IPS-NIHi11 (cell line): ENCODE data around the gene APOBEC3G.

Experiments
- DNase-seq: peaks from one replicate; pipeline ENCODE4 v3.0.0; 2012; ENCODE audit warnings: mixed read lengths, low spot score

Gene APOBEC3G

GRCh38 chr22:39123751-39124581, 46.9 kb downstream of the APOBEC3G start:
- peak; percentile 63 for DNase-seq

- DNase-seq: peak; percentile 1
These were observed 48.5 kb downstream of the APOBEC3G start for GRCh38 chr22:39125622-39126021.

DNA sequence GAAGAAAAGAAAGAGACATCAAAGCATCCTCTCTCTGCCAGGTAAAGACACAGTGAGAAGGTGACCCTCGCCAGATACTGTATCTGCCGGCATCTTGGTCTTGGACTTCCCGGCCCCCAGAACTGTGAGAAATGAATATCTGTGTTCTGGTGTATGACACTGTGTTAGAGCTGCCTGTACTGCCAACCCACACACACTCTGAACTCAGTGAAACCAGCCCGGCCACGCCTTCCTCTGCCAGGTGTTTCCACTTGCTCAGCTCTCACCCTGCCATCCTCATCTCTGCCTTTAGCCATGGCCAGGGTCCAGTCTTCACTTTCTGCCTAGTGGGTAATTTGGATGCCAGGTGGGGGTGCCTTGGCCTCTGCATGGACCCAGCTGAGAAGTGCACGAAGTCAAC, 51.4 kb downstream of the APOBEC3G start:
- peak; percentile 1 for DNase-seq

DNA sequence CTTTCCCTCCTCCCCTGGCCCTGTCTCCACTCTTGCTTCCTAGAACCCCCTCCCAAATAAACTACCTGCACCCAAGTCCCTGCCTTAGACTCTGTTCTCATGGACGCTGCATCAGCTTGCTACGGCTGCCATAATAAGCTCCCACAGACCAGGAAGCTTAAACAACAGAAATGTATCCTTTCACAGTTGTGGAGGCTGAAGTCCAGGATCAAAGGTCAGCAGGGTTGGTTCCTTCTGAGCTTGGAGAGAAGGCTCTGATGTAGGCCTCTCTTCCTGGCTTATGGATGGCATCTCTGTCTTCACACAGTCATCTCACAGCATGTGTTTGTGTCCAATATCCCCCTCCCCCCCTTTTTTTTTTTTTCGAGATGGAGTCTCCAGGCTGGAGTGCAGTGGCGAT, 52.0 kb downstream of the APOBEC3G start:
- peak; percentile 1 for DNase-seq

- no peak for DNase-seq
These were observed 52.7 kb downstream of the APOBEC3G start for GRCh38 chr22:39129746-39130145.

- DNase-seq: peak; percentile 7
These were observed 53.2 kb downstream of the APOBEC3G start for GRCh38 chr22:39130152-39130704.

DNA sequence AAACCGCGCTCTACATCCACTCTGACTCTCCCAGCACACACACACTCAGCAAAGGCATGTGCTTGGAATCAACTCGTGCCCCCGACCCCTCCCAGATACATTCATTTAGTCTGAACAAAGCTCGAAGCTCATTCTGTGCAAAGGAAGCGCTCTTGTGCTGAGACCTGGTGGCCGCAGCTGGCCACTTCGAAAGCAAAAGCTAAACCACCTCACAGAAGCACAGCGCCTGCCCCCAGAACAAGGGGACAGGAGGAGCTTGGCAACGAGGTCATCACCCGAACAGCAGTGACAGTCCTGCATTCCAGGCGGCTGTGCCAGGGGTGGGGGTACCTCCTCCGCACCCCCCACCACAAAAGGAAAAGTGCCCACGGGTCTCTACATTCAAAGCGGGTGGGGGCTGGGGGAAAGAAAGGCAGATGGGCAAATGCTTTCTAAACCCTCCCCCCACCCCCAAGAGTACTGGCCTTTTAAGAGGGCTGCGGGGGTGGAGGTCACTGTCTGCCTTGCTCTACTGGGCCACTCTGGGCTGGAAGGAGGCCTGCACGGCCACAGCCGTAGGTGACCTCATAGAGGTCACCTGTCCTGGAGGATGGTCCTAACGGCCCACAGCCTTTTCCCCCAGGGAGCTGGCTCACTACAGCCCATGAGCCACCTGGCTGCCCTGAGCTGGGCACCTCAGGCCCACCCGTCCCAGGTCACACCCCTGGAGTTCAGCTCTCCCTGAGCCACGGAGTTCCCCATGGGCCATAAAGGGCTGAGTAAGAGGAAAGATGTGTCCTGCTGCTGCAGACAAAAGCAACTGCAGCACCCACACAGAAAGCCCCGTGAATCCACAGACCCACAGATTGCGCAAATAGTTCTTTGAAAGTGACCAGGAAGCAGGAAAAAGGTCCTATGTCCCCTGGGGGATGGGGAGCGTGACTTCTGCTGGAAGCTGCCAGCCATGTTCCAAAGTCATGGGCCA, 54.1 kb downstream of the APOBEC3G start:
- DNase-seq: peak; percentile 14

DNA sequence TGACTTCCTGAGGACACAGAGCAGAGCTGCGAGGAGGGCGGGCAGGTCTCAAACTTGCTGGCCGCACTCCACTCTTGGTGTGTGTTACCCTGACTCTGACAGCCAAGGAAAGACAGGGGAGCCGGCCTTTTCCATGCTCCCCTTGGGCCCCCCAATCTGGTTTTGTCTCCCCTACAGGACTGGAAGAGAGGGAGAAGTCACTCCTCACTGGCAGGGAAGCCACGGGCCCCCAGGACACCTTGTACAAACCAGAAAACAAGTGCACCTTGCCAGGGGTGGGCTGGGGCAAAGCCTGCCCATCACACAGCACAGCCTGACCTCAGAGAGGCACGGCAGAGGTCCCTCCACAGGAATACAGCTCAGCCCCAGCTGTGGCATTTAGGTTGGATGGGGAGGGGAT, 55.2 kb downstream of the APOBEC3G start:
- peak; percentile 3 for DNase-seq

DNA sequence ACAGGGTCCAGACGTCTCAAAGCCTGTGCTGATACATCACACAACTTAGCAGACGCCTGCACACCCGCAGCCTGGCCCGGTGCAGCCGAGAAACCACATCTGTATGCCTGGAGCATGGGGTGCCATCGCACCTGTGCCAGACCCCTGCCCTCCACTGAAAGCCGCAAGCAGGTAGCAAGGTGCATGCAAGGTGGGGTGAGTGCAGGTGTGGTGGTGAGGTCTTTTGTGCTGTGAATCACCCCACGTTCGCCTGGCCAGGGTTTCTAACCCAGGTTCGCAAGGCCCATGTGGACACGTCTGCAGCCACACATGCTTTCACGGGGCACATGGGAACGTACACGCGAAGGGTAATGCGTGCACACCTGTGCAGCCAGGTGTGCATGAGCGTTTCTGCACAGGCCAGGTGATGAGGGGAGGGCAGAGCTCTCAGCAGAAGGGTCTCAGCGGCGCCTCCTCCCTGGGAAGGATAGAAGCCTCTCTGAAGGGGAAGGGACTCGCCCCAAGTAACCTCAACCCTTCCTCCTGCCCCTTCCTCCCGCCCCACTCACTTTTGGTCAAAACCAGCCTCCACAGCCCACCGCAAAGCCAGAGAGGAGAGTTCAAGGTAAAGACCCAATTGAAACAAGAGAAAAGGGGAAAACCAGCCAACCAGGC, 55.9 kb downstream of the APOBEC3G start:
- peak; percentile 11 for DNase-seq

DNA sequence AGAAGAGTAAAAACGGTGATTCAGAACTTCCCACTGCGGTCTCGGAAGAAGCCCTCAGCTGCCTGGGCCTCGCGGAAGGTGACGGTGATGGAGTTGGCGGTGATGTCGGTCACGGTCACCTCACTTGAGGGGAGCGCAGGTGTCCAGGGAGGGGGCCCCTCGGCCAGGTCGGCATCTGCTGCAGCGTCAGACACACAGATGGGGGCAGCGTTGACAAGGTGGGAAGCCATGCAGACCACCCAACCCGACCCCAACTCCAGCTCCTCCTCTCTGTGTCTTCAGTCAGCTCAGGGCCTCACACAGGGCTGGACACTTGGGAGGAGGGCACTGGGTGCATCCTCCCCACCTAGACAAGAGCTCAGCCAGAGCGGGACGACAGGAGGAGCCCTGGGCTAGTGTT, 56.8 kb downstream of the APOBEC3G start:
- DNase-seq: peak; percentile 6

DNA sequence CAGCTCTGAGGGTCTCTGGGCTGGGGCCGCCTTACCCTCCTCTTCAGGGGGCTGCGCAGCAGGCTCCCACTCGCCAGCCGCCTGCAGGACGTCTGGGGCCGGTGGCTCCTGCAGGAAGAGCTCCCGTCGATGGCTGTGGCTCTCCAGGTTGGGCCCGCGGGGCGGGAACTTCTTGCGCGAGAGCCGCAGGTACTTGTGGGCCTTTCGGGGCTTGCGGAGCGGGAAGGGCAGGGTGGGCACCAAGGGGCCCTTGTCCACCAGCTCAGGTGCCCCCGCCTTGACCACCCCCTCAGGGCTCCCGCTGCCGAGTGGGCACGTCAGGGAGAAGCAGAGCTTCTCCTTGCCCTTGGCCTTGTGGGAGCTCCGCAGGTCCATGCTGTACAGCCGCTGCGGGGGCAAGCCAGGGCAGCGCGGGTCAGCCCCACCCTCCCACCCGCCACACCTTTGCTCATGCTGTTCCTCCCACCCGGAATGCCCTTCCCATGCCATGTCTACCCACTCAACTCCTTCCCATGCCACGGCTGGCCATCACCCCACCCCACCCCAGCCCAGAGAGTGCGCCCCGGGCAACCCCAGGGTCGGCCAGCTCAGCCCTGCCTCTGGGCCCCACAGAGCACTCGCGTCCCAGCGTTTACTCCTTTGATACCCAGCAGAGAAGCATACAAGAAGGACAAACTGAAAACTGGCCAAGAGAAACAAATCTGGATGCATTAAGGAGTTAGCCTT, 57.5 kb downstream of the APOBEC3G start:
- peak; percentile 11 for DNase-seq

GRCh38 chr22:39135092-39135896, 58.2 kb downstream of the APOBEC3G start:
- peak; percentile 90 for DNase-seq

DNA sequence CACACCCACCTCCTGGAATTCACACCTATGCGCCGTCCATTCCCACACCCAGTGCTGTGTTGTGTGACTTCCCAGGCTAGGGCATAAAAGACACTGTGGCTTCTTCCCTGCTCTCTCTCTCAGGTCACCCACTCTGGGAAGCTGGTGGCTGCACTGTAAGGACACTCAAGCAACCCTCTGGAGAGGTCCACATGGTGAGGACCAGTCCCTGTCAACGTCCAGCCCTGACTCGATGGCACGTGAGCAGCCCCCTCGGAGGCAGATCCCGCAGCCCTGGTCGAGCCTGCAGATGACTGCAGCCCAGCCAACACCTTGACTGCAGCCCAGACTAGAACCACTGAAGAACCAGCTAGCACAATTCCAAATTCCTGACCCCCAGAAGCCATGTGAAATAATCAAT, 59.2 kb downstream of the APOBEC3G start:
- DNase-seq: peak; percentile 2
